Heart left ventricle (tissue), 13 donors: ENCODE measurements around the gene MCM8.

ENCODE experiments used
- CTCF ChIP-seq, 12 donors: fragments of 200-600 bp; sonication (generic) in 4 of 12; IDR thresholded peaks; one replicate each; pipeline versions ENCODE4 v1.5.0 to v1.8.0; 2018 to 2022; ENCODE audit warnings: antibody characterized with exemption in 12 of 12, mild to moderate bottlenecking in 5 of 12
- POLR2A ChIP-seq, 2 donors: fragments of 450-650 bp; IDR thresholded peaks; one replicate each; pipeline ENCODE4 v1.6.1; 2017; ENCODE audit warnings: antibody characterized with exemption in 2 of 2, mild to moderate bottlenecking in 2 of 2, moderate library complexity in 2 of 2
- donor health status: ischemic (EF 13 %, LVEDD 7.1; RV severe dilation, severe dysfunction).
- donor health status: DM: no; HTN: yes; CAD: no.
- donor health status: DM: no; HTN: no; CAD: no.
- donor health status: ischemic (EF 25% LVEDD 6.9; RV normal size, moderate dysfunction).
- donor health status: ischemic (EF 25% LVEDD 5.7; RV mildly dilated, moderate dysfunction).
- donor health status: ischemic (EF 35%, LVEDD 5.7; RV mildly dilated, moderate dysfunction).
- donor health status: nonischemic (EF 11% LVEDD 7.7; RV severe dilation, severe dysfunction).
- donor health status: DM: yes; HTN: yes; CAD: no.
- donor health status: PGD.
- donor health status: ischemic (EF 29% LVEDD 5.4; RV normal size, mild dysfunction).
- donor health status: nonischemic (EF 23%, LVEDD 6.1; RV moderate dilation, normal function).

- no peak for TF ChIP-seq CTCF (IDR thresholded peaks at IDR 0.05)
- no peak for TF ChIP-seq POLR2A (IDR thresholded peaks at IDR 0.05)
These were observed 39.1 kb downstream of the MCM8 start for GRCh38 chr20:5989539-5989938.
